ENCODE results near the gene PSMG1.
"Not testable (repeated sequence)": the region's sequence is repeated elsewhere in the genome, so short reads cannot be mapped to it uniquely, and the experiment has no call there.

Gene PSMG1

DNA sequence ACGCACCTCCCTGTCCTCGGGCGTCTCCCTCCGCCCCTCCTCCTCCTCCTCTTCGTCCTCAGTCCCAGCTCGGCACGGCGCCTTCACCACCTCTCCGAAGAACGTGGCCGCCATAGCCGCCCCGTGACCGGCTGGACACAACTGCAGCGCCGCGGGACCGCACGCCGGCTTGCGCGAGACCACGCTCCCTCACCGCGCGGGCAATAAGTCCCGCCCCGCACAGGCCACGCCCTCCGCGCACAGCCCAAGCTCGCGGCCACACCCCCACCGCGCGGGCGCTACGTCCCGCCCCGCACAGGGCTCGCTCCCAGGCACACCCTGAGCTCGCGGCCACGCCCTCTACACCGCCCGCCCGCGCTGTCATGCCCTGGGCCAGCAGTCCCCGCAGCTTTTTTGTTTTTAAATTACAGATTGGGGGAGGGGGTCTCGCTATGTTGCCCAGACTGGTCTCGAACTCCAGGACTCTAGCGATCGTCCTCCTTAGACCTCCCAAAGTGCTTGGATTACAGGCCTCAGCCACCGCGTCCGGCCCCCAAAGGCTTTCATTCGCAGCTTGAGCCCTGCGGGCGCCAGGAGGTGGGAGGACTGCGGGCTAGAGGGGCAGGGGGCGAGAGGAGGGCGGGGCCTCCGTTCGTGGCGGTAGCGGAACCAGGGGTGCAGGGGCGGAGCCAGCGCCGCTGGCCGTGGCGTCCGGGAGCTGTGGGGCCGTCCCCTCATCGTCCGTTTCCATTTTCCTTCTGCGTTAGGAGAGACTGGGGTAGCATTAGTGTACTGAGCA lies at the start of gene PSMG1:
PSMG1 (minus strand) TSS at position 180 of the 778 bp plus-strand sequence; CDS start at position 114, 66 bp downstream.
- peak; percentile 92 for DNase-seq

GRCh38 chr21:39232861-39233291 lies 49.6 kb upstream of the PSMG1 start:
- no peak for DNase-seq

- DNase-seq, result no peak
Measured at GRCh38 chr21:39224930-39225329, 41.7 kb upstream of the PSMG1 start.

- no peak for DNase-seq
Measured at GRCh38 chr21:39221997-39222486, 38.8 kb upstream of the PSMG1 start.

- no peak for DNase-seq
Measured at GRCh38 chr21:39221282-39221996, 38.2 kb upstream of the PSMG1 start.

DNA sequence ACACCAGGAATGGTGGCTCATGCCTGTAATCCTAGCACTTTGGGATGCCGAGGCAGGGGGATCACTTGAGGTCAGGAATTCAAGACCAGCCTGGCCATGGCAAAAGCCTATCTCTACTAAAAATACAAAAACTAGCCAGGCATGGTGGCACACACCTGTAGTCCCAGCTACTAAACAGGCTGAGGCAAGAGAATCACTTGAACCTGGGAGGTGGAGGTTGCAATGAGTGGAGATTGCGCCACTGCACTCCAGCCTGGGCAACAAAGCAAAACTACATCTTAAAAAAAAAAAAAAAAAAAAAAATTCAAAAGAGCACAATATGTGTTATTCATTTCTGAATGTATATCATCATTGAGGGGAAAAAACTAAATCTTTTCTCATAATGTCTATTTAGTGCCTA lies 37.6 kb upstream of the PSMG1 start:
- DNase-seq, result not testable (repeated sequence)

- no peak for DNase-seq
Measured at GRCh38 chr21:39220150-39220549, 36.9 kb upstream of the PSMG1 start.

GRCh38 chr21:39218082-39218409 lies 34.8 kb upstream of the PSMG1 start:
- no peak for DNase-seq

- peak; percentile 95 for DNase-seq
Measured at GRCh38 chr21:39217356-39218081, 34.3 kb upstream of the PSMG1 start.

- DNase-seq, result no peak
Measured at GRCh38 chr21:39216290-39216689, 33.0 kb upstream of the PSMG1 start.

- DNase-seq, result no peak
Measured at GRCh38 chr21:39215078-39215477, 31.8 kb upstream of the PSMG1 start.

GRCh38 chr21:39209334-39209688 lies 26.1 kb upstream of the PSMG1 start:
- no peak for DNase-seq

GRCh38 chr21:39208624-39209333 lies 25.5 kb upstream of the PSMG1 start:
- DNase-seq, result no peak

GRCh38 chr21:39204134-39204533 lies 20.9 kb upstream of the PSMG1 start:
- DNase-seq, result no peak

- DNase-seq, result no peak
Measured at GRCh38 chr21:39198800-39199199, 15.5 kb upstream of the PSMG1 start.

- no peak for DNase-seq
Measured at GRCh38 chr21:39197448-39198233, 14.4 kb upstream of the PSMG1 start.

GRCh38 chr21:39196838-39197237 lies 13.6 kb upstream of the PSMG1 start:
- DNase-seq, result no peak

- DNase-seq, result no peak
Measured at GRCh38 chr21:39196310-39196709, 13.1 kb upstream of the PSMG1 start.

DNA sequence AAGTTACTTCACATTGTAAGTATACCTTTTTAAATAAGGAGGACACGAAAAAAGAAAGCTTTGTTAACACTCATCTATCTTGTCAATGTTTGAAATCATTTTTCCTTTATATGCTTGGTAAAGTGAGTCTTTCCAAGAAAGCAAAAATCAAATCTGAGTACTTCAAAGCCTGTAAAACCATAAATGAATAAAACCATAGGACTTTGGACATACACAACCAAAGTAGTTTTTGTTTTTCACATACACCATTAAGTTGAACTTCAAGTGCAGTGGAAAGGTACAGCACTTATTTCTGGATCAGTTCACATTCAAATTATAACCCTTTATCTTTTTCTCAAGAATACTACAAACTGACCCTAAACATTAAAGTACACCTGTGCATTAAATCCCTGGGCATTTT lies 10.1 kb upstream of the PSMG1 start:
- no peak for DNase-seq

DNA sequence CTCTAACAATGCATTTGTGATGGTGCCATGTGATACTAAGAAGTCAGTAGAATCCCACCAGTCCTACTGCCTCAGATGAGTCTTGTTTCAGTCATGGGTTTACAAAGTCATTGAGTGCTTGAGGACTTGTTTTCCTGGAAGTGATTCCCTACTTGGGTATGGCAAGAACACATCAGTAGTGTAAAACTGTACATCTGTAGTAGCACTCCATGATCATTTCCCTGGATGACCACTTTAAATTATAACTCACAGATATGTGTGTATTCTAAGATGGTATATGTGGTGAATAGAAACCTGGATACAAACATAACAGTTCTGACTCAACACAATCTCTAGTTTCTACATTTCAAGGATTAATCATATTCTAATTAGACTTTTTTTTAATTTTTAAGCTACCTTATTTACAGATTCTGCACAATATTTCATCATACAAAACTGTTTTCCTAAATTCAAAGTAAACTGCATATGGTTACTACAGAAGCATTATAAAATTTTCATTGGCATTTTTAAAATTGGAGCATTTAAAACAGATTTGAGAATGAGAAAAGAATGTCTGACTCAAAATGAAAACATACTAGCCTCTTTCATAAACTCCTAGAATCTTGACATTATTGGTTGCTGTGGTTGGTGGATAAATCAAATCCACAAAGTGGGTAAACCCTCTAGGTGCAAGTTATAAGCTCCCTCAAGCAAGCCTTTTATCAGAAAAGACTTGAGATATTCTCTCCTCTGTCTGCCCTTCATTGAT lies 6.8 kb upstream of the PSMG1 start:
- DNase-seq, result no peak

DNA sequence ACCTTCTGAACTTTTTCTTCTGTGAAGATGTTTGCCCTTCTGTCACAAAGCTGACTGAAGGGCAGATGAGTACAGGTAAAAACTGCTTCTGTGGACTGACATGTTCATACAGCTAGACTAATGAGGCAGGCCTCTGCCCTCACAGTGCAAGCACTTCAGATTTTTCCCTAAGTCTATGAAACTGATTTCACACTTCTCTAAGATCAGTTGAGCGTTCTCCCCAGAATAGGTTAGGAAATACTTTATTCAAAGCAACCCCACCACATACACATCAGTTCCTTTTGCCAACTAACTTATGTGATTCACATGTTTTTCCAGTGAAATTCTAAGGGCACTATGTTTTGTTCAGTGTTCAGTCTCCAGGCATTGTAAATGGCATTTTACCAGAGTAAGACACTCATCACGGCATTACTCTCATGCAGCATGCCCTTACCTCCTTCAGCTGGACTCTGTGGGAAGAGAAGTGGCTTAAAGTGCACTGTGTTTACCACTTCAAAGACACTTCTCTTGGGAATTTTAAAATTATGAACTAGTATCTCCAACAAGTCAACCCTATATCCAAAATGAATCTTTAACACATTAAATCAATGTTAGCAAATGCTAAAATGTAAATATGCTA lies 5.4 kb upstream of the PSMG1 start:
- no peak for DNase-seq

All from NCI-H1694 (cell line).